SK-N-SH treated with all-trans-retinoic acid at 6 μM for 48 hours (cell line): Measurements from ENCODE around the gene MCM3.

Source experiments
- ARNTL ChIP-seq: fragments of 450-650 bp; formaldehyde crosslinking; IDR thresholded peaks from 2 replicates; pipeline ENCODE4 v1.5.0; 2020; ENCODE audit warnings: low read depth, mild to moderate bottlenecking, moderate library complexity, borderline replicate concordance
- OSR1 ChIP-seq: fragments of 250-450 bp; sonication (Bioruptor Pico); IDR thresholded peaks from 2 replicates; pipeline ENCODE4 v1.8.0; 2022; ENCODE audit warnings: moderate library complexity, mild to moderate bottlenecking, inconsistent platforms
- TCF4 ChIP-seq: fragments of 250-450 bp; sonication (Bioruptor Pico); IDR thresholded peaks from 2 replicates; pipeline ENCODE4 v1.8.0; 2021; ENCODE audit warnings: mild to moderate bottlenecking, moderate library complexity, borderline replicate concordance

- TF ChIP-seq TCF4 (CRISPR knock-in tag) (no peak), ARNTL (no peak), OSR1 (no peak)
Observed at GRCh38 chr6:52314752-52315151, 30.2 kb upstream of the MCM3 start.
